ENCODE measurements around the gene TAGLN3.
A peak's percentile ranks its signal among the peaks of the same experiment; 100 is the strongest.
"Not testable (repeated sequence)": the region's sequence is repeated elsewhere in the genome, so short reads cannot be mapped to it uniquely, and the experiment has no call there.

The TAGLN3 gene

DNA sequence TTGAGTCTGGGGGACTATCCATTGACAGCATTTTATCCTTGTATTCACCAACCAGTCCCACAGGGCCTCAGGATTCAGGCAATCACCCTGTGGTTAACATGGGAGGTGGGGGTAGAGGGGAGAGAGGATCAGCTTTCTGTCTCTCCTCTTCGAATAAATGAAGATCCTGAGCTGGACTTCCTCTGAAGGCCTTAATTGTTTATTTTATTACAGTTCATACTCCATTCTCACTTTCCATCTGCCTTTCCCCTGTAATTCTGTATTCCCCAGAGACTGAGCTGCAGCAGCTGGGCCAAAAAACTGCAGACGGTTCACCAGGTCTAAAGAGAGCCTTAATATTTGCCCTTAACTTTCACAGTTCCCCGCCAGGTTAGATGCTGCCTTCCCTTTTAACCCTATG lies 11.9 kb downstream of the TAGLN3 start:
- DNase-seq (ENCODE audit: low spot score) = no peak

DNA sequence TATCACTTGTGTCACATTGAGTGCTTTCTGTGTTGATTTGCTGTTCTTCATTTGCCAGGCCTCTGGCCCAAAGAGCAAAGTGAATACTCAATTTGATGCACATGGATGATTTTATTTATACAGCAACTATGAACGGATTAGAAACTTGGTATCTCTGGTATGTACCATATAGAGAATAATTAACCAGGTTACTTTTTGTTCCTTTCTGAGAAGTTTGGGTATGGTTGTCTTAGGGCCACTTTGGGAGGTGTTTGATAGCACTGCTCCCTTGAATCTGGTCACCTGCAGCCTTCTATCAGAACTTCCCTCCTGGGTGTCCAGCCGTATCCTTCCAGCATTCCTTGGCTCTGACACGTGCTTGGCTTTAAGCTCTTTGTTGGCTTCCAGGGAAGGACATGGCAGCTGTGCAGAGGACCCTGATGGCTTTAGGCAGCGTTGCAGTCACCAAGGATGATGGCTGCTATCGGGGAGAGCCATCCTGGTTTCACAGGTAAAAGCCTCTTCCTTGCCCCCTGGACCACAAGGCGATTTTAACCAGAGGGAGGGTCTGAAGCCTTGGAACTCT lies 12.7 kb downstream of the TAGLN3 start:
- DNase-seq (ENCODE audit: low spot score) = no peak

DNA sequence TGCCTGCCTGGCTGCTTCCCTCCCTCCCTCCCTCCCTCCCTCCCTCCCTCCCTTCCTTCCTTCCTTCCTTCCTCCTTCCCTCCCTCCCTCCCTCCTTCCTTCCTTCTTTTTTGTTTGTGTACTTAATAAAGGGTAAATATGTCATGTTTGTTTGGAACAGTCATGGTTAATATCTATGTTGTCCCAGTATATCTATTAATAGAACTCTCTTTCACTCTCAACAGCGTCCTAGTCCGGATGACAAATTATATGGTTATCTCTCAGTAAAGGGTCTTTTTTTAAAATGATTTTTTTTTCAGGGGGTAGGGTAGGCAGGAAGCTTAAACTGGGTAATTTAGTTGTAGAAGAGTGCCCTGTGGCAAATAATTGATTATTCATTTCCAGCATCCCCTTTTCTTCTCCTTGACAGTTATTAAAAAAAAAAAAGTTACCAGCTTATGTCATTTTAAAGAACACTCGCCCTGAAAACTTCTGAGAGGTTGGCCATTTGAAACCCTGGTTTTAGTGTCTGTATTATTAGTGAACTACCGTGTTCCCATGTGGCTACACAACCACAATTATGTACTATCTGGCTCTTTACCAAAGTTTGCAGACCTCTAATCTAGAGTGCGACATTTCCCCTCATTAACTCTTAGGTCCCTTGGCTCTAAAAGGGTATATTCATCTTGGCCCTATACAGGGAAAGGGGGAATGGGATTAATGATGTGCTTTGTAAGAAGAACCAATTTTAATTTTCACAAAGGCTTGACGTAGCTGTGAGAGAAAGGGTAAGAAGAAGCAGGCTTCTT lies 13.7 kb downstream of the TAGLN3 start:
- DNase-seq (ENCODE audit: low spot score) = no peak

DNA sequence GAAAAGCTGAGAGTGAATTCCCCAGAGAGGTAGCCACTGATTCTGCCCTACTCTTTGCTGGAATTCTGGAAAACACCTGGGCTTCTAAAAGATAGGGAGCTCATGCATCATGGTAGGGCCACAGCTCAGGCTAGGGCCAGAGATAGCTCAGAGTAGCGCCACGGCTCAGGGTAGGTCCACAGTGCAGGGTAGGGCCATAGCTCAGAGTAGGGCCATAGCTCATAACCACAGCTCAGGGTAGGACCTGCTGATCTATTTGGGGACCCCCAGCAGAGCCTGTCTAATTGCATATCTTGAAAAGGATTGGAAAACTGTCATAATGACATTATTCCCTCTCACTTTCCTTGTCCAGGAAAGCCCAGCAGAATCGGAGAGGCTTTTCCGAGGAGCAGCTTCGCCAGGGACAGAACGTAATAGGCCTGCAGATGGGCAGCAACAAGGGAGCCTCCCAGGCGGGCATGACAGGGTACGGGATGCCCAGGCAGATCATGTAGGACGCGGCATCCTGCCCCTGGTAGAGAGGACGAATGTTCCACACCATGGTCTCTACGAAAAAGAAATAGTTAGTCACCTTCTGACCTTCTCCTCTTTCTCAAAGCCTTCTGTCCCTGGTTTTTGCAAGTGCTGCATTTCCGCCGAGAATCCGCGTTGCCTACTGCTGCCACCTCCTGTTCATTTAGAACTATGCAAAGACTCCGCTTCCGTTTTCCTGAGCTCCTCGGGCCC lies 14.5 kb downstream of the TAGLN3 start:
- DNase-seq (ENCODE audit: low spot score) = peak; percentile 72

DNA sequence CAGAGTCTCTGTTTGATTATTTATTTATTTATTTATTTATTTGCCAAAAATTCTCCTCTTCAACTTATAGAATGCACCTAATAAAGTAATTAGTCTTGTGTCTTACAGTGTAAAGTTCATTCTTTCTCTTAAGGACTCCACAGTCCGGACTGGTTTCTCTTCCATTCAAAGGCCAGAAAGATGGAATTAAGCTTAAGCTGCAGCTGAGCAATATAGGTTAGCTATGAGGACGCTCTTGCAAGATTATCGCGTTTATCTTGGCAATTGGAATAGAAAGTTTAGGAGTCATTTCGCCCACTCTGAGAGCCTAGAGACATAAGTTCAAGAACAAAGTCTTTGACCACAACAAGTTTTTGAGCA lies 15.0 kb downstream of the TAGLN3 start:
- DNase-seq (ENCODE audit: low spot score) = no peak

DNA sequence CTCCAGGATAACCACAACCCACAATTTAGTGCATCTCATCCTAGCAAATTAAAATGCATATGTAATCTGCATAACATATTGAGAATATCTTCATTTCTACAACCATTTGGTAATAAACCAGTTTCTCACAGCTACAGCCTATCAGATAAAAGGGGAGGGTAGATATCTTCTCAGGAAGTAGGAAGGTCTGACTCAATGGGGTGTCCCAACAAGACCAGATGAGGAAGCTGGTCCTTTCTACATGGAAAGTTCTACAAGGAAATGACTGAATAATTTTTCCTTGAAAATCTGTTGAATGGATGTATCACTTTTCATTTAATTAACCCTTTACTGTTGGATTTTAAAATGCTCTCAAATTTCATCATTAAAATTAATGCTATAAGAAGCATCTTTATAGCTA lies 18.4 kb downstream of the TAGLN3 start:
- no peak for DNase-seq (ENCODE audit: low spot score)

DNA sequence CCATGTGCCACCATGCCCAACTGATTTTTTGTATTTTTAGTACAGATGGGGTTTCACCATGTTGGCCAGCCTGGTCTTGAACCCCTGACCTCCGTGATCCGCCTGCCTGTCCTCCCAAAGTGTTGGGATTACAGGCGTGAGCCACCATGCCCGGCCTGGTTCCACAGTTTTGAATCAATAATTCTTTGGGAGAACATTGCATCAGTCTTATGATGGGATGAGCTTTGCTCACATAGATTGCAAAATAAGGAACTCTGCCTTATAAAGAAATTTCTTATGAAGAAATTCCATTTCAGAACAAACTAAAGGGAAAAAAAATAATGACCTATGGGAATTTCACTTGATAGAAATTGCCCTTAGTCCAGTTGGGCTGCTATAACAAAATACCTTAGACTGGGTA lies 20.0 kb downstream of the TAGLN3 start:
- no peak for DNase-seq (ENCODE audit: low spot score)

DNA sequence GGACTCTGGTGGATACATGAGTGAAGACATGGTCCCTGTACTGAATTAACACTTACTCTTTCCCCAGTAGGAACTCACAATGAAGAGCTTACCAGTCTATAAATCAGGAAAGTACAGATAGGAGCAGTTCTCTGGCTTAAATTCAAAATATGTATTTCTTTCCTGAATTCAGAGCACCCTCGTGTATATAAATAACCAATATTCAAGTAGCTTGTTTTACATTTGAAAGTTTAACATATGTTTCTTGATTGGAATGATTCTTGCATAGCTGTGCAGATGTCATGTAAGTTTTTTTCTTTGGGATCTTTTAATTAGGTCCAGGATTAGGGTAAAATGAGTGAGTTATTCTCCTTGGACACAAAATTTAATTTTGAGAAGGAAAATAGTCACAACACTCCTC lies 21.0 kb downstream of the TAGLN3 start:
- DNase-seq (ENCODE audit: low spot score) = no peak

DNA sequence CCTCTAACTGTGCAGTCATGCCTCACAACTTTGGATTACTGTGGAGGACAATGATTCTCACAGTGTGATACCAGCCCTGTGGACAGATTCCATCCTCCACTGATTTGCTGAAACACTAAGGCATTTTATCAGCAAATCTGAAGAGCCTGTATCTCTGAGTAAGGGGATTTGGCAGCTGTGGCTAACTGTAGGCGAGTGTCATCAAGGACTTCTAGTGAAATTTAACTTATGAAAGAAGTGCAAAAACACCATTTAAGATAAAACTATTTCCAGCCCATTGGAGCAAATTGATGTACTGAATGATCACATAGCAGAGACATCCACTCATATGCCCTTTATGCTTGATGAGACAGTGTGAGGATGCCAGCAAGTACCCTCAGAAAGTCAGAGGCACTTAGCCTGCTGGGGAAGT lies 22.0 kb downstream of the TAGLN3 start:
- no peak for DNase-seq (ENCODE audit: low spot score)

DNA sequence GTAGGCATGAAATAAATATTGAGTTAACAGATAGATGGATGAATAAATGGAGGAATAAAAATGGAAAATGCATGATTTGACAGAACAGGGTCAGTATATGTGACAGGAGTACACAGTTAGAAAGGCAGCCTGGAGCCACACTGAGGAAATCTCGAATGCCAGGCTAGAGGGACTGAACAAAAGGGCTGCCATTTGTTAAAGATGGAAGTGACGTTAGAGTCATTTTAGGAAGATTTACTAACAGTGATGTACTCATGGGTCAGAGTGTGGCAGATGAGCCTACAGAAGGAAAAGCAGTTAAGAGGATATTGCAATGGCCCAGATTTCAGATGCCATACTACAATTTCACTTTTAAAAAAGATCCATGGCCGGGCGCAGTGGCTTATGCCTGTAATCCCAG lies 28.4 kb downstream of the TAGLN3 start:
- no peak for DNase-seq (ENCODE audit: low spot score)

DNA sequence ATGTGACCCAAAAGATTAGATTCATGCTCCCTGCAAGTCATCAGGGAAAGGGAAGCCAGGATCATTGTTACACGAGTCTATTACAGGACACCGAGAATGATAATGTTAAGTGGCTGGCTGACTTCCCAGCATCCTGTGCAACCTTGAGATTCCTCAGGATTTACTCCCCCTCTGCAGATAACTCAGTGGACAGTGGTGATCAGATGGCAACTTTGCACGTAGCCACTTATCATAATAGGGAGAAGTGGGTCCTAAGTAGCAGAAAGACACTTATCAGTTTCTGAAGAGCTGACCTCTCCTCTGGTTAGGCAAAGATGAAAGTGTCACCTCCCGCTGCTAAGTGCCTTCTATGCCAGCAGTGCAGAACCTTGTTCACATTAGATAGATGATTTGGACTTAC lies 29.1 kb downstream of the TAGLN3 start:
- DNase-seq (ENCODE audit: low spot score) = no peak

DNA sequence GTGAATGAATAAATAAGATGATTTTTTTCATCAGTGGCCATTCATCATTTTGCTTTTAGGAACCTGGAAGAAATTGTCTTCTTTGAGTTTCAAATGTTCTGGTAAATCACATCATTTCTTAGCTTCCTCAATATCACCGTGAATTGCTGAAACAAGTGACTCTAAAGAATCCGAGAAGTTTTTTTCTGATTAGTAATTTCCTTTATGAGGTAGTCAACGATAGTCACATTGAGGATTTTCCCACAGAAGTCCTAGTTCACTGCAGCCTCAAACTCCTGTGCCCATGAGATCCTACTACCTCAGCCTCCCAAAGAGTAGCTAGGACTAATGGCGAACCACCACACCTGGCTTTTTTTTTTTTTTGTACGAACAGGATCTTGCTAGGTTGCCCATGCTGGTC lies 32.2 kb downstream of the TAGLN3 start:
- no peak for DNase-seq (ENCODE audit: low spot score)

DNA sequence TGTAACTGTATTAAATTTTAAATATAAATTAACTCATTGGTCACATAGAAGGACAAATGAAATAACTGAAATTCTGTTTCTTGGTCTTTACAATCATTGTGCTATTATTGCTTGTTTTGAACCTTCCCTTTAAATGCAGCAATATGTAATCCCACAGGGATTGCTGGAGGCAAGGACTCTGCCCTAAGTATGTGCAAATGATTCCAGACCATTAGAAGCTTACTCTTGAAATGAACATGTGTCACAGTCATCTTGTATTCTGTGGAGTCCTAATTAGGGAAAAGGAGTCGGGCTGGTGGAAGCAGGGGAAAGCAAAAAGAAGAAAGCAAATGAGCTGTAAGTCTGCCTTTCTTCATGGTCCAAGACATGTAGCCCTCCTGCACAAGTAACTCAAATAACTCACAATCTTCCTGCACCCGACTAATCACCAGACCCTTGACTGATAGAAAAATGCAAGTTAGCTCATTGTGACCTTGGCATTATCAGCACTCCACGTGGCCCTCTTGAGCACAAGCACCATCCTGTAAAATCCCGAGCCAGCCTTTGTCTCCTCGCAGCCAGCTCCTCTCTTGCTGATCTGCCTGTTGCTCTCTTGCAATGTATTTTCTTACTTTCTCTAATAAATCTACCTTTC lies 33.5 kb downstream of the TAGLN3 start:
- no peak for DNase-seq (ENCODE audit: low spot score)

DNA sequence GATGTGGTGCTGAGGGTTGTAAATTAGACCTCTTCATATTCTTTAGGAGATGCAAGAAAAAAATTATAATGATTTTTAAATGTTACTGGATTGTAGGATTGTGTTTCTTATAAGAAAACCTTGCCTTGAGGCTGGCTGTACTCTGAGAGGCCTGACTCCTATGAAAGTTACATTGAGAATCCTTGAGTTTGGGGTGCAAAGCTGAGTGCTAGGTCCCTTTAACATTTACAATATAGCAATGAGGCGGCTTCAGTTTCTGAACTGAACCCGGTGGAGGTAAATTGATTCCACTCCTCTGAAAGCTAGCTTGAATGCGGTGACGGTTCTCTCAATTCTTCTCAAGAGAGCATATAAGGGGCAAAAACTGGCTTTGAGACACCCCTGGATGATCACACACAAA lies 35.7 kb downstream of the TAGLN3 start, which contains the start of gene TMPRSS7:
TSS of gene TMPRSS7 (plus strand) at position 301 of the 400 bp plus-strand sequence. CDS start 110 bp downstream, outside the sequence.
- DNase-seq (ENCODE audit: low spot score) = no peak

DNA sequence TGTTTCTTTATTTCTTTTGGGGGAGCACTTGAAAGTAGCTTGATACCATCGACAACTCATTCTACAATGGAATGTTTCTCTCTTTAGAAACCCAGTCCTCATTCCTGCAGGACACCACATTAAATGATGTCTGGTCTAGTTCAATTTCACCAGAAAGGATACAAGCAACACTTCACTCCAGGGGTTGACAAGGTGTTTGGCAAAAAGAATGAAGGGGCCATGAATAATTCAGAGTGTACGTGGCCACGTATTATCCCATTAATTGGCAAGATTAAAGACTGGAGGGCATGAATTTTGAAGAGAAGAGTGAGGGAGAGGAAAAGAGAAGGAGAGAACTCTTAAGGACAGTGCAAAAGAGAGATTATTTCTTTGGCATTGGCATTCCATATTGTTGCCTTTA lies 36.5 kb downstream of the TAGLN3 start:
- DNase-seq (ENCODE audit: low spot score) = no peak

DNA sequence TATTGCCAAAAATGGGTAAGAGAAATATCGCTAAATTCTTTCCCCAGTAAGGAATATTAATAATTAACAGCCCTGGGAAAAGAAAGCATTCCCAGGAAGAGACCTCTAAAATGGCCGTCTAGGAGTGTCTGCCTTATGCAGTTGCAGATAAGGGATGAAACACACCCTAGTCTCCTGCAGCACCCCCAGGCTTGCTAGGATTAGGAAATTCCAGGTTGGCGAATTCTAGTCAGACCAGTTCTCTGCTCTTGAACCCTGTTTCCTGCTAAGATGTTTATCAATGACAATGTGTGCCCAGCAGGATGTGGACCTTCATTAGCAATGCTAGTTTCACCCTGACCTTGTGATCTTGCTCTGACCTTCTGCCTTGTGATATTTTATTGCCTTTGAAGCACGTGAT lies 38.5 kb downstream of the TAGLN3 start:
- DNase-seq (ENCODE audit: low spot score) = not testable (repeated sequence)

DNA sequence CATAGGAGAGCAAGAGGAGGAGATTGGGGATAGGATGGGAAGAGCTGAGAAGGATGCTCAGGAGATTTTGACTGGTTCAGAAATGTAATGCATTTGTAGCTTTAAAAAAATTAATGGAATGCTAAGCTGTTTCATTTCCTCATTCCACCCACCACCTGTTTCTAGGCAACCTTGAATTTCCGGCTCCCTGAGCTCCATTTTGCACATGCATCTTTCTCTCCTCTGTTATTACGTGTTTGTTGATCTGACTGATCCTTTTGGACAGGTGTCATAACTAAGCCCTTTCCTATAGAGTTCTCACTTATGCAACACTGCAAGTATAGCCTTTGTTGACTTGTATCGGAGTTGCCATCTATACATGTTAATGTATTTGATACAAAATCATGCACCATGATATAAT lies 40.1 kb downstream of the TAGLN3 start:
- DNase-seq (ENCODE audit: low spot score) = peak; percentile 65

DNA sequence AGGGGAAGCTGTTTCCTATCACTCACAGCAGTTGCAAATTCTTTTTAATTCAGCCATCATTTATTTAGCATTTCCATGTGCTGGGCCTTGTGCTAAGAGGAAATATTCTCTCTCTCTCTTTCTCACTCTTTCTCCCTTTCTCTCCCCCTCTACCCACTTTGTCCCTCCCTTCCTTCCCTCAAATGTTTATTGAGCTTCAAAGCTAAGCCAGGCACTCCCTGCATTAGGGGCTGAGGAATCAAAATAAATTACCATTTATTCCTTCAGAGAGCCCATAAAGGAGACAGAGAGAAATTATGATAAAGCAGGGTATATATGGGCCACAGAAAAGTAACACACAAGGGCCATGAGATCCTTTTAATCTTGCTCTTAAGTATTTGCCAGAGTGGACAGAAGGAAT lies 42.6 kb downstream of the TAGLN3 start:
- DNase-seq (ENCODE audit: low spot score) = no peak

DNA sequence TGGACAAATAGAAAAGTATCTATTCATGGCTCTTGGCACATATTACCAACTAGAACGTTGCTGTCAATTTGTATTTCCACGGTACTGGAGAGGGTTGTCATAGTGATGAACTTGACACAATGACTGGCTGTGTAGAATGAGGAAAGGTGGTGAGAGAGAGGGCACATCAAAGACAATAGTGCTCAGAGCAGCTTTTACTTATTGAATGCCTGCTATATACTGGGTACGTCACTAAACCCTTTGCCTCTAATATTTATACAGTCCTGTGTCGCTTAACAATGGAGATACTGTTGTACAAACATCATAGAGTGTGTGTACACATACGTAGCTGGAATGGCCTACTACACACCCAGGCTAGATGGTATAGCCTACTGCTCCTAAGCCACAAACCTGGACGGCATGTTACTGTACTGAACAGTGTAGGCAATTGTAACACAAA lies 44.1 kb downstream of the TAGLN3 start:
- no peak for DNase-seq (ENCODE audit: low spot score)

DNA sequence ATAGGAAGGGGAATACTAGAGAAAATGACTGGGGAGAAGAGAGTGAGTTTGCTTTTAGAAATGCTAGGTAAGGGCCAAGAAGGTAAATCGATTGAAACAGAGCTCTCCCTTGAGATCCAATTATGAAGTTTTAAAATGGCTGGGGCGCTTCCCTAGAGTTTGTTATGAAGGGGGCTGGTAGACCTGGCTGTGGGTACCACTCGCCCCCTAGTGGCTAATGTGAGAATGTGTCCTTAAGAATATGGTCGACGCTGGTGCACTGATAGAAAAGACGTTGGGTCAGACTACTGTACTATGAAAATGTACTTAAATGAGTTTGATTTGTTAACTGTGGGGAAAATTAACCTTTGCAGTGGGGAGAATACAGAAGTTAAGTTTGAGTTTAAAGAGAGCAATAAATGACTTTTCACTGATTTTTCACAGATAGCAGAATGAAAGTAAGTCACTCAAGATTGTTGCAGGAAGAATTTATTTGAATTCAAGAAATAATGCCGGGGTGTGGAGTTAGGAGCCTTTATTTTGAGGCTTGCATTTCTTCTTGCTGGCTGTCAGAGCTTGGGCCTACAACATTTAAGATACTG lies 45.0 kb downstream of the TAGLN3 start:
- DNase-seq (ENCODE audit: low spot score) = peak; percentile 71

DNA sequence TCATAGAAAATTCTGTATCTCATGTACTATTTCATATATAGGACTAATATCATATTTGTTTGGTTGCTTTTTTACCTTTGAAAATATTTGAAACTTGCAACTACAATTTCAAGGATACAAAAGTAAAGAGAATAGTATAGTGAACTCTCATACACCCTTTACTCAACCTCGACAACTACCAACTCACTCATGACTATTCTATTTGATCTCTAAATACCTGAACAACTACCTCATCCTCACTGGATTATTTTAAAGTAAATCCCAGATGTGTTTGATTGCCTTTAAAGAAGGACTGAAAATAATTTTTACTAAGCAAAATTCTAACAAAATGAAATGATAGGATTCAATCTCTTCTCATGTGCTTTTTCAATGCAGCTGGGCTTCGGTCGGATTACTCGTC lies 47.9 kb downstream of the TAGLN3 start:
- no peak for DNase-seq (ENCODE audit: low spot score)

DNA sequence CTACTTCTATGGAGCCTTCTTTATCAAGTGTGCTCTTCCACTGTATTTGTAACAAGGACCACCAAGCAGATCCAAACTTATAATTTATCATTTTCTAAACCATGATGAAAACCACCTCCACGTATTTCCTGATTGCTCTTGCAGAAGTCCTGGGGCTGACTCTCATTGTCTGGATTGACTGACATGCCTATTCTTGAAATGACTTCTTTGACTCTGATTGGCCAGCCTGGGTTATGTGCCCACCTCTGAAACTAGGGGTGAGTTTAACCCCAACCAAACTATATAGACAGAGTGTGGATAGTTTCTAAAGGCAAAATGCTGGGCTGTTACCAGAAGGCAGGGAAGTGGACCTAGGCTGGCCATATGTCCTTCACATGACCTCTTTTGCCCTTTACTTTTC lies 48.5 kb downstream of the TAGLN3 start:
- DNase-seq (ENCODE audit: low spot score) = no peak

Data from putamen (tissue), 1 donor.